SU-DHL-6 (cell line): ENCODE measurements around the gene CLDN16.

ENCODE experiments used
- H2AFZ ChIP-seq: fragments of 200-600 bp; sonication (generic); 2 replicates; pipeline ENCODE4 v1.6.1; 2014; ENCODE audit warnings: low read depth, mild to moderate bottlenecking, moderate library complexity, mixed read lengths, antibody characterized with exemption, low read length; ENCODE audit not compliant: severe bottlenecking
- H3F3A ChIP-seq: fragments of 200-600 bp; shearing (Covaris generic); 2 replicates; pipeline ENCODE4 v1.6.0; 2016; ENCODE audit warnings: antibody characterized with exemption, mild to moderate bottlenecking; ENCODE audit not compliant: insufficient read depth
- H3K27ac ChIP-seq: fragments of 200-600 bp; sonication (generic); 2 replicates; pipeline ENCODE4 v1.5.1; 2016; ENCODE audit warnings: low read depth, mild to moderate bottlenecking, low read length, moderate library complexity, mixed read lengths
- H3K27me3 ChIP-seq: fragments of 200-600 bp; sonication (generic), shearing (Covaris generic); 2 replicates; pipeline ENCODE4 v1.6.0; 2014; ENCODE audit warnings: mild to moderate bottlenecking, low read length
- H3K36me3 ChIP-seq: fragments of 200-600 bp; sonication (generic); 2 replicates; pipeline ENCODE4 v1.6.1; 2014; ENCODE audit warnings: mild to moderate bottlenecking, low read length, mixed read lengths
- H3K4me2 ChIP-seq: fragments of 300-600, 200-600 bp; shearing (Covaris generic), sonication (generic); 2 replicates; pipeline ENCODE4 v1.6.0; 2014; ENCODE audit warnings: low read length, low read depth, mild to moderate bottlenecking; ENCODE audit not compliant: poor library complexity, severe bottlenecking
- H3K4me3 ChIP-seq: fragments of 200-600 bp; sonication (generic); 2 replicates; pipeline ENCODE4 v1.5.1; 2014; ENCODE audit warnings: antibody characterized with exemption, low read length, mild to moderate bottlenecking, mixed read lengths; ENCODE audit not compliant: insufficient read depth, poor library complexity, severe bottlenecking
- H3K79me2 ChIP-seq: fragments of 200-600 bp; sonication (generic); 2 replicates; pipeline ENCODE4 v1.6.1; 2014; ENCODE audit warnings: mild to moderate bottlenecking, low read length, moderate library complexity; ENCODE audit not compliant: insufficient read depth
- H3K9ac ChIP-seq: fragments of 200-600 bp; sonication (generic); 2 replicates; pipeline ENCODE4 v1.7.0; 2014; ENCODE audit warnings: mild to moderate bottlenecking, low read length
- H3K9me2 ChIP-seq: fragments of 200-600 bp; sonication (generic); replicated peaks from 2 replicates; pipeline ENCODE4 v1.6.1; 2014; ENCODE audit warnings: low read length; ENCODE audit not compliant: insufficient read depth
- H3K9me3 ChIP-seq: fragments of 200-600 bp; sonication (generic); 2 replicates; pipeline ENCODE4 v1.6.1; 2014; ENCODE audit warnings: low read length, mixed read lengths; ENCODE audit not compliant: insufficient read depth
- H4K20me1 ChIP-seq: fragments of 200-600 bp; sonication (generic); 2 replicates; pipeline ENCODE4 v1.6.1; 2014; ENCODE audit warnings: low read depth, mild to moderate bottlenecking, antibody characterized with exemption, low read length, moderate library complexity, mixed read lengths
- CTCF ChIP-seq: fragments of 200-600 bp; sonication (generic); IDR thresholded peaks from one replicate; pipeline ENCODE4 v1.5.1; 2017; ENCODE audit warnings: antibody characterized with exemption, mild to moderate bottlenecking, low read length, moderate library complexity; ENCODE audit not compliant: insufficient read depth, poor library complexity, severe bottlenecking
- EZH2phosphoT487 ChIP-seq: fragments of 200-600 bp; sonication (generic), shearing (Covaris generic); conservative IDR thresholded peaks from 2 replicates; pipeline ENCODE4 v1.6.1; 2018; ENCODE audit warnings: mild to moderate bottlenecking, antibody characterized with exemption, low read length, moderate library complexity, mixed read lengths

CLDN16 gene

GRCh38 chr3:190449801-190450200, 61.8 kb downstream of the CLDN16 start, which contains the start of gene TMEM207:
Gene TMEM207 (minus strand): TSS chr3:190449901. CDS start chr3:190449809, 92 bp downstream.
- Histone ChIP-seq H4K20me1 (no peaks in the 10 kb centered on the region), H3K79me2 (no peaks in the 10 kb centered on the region), H3K9ac (no peak within 1 kb of the TSS), H3K4me3 (no peak within 1 kb of the TSS), H3K27ac (no peak within 1 kb of the TSS), H2AFZ (no peak within 1 kb of the TSS), H3K4me2 (no peak within 1 kb of the TSS), H3K36me3 (no peaks in the 10 kb centered on the region), H3K27me3 (no peaks in the 10 kb centered on the region), H3K9me3 (no peaks in the 10 kb centered on the region), H3K9me2 (no peaks in the 10 kb centered on the region), H3F3A (no peaks in the 10 kb centered on the region)
- TF ChIP-seq EZH2phosphoT487 (no peak), CTCF (no peak)

- Histone ChIP-seq H3K4me2 (no peak overlapping the region), H3K27ac (no peak overlapping the region)
- TF ChIP-seq CTCF (no peak), EZH2phosphoT487 (no peak)
Measured at GRCh38 chr3:190455828-190456227, 67.9 kb downstream of the CLDN16 start.

GRCh38 chr3:190456770-190457169, 68.8 kb downstream of the CLDN16 start:
- TF ChIP-seq CTCF (no peak), EZH2phosphoT487 (no peak)
- Histone ChIP-seq H3K9me2 (no peaks in the 10 kb centered on the region), H3K9me3 (no peaks in the 10 kb centered on the region), H3K27ac (no peak overlapping the region), H3K4me3 (no peak overlapping the region), H2AFZ (no peak overlapping the region), H3K27me3 (no peaks in the 10 kb centered on the region), H3F3A (no peaks in the 10 kb centered on the region), H3K36me3 (no peaks in the 10 kb centered on the region), H3K4me2 (no peak overlapping the region), H3K9ac (no peak overlapping the region), H3K79me2 (no peaks in the 10 kb centered on the region), H4K20me1 (no peaks in the 10 kb centered on the region)

More at GRCh38 chr3:190455828-190456227, 67.9 kb downstream of the CLDN16 start:
- H3K9me2 ChIP-seq, result no peaks in the 10 kb centered on the region
- H3K27me3 ChIP-seq, result no peaks in the 10 kb centered on the region
- no peak overlapping the region for H2AFZ ChIP-seq
- no peaks in the 10 kb centered on the region for H3K79me2 ChIP-seq
- no peaks in the 10 kb centered on the region for H3F3A ChIP-seq
- no peak overlapping the region for H3K9ac ChIP-seq
- H4K20me1 ChIP-seq, result no peaks in the 10 kb centered on the region
- no peak overlapping the region for H3K4me3 ChIP-seq
- no peaks in the 10 kb centered on the region for H3K9me3 ChIP-seq
- H3K36me3 ChIP-seq, result no peaks in the 10 kb centered on the region

- H3K9me3 ChIP-seq, result no peaks in the 10 kb centered on the region
- H3K4me2 ChIP-seq, result no peak overlapping the region
- H3K36me3 ChIP-seq, result no peaks in the 10 kb centered on the region
- no peaks in the 10 kb centered on the region for H3K79me2 ChIP-seq
- no peak overlapping the region for H3K9ac ChIP-seq
- H3K9me2 ChIP-seq, result no peaks in the 10 kb centered on the region
- no peak overlapping the region for H2AFZ ChIP-seq
- H3K4me3 ChIP-seq, result no peak overlapping the region
- no peak overlapping the region for H3K27ac ChIP-seq
- H4K20me1 ChIP-seq, result no peaks in the 10 kb centered on the region
- no peaks in the 10 kb centered on the region for H3F3A ChIP-seq
- TF ChIP-seq EZH2phosphoT487 (no peak), CTCF (no peak)
- no peaks in the 10 kb centered on the region for H3K27me3 ChIP-seq
Measured at GRCh38 chr3:190458040-190458439, 70.1 kb downstream of the CLDN16 start.
